ENCODE results near the gene RETREG1.

GRCh38 chr5:16570121-16570815 lies 46.5 kb downstream of the RETREG1 start:
- TF ChIP-seq CTCF (IDR thresholded peaks at IDR 0.05) (no peak), POLR2A (IDR thresholded peaks at IDR 0.05) (no peak)

Data from Peyer's patch (tissue), 4 donors.